ENCODE results near the gene ZFAND4.

DNA sequence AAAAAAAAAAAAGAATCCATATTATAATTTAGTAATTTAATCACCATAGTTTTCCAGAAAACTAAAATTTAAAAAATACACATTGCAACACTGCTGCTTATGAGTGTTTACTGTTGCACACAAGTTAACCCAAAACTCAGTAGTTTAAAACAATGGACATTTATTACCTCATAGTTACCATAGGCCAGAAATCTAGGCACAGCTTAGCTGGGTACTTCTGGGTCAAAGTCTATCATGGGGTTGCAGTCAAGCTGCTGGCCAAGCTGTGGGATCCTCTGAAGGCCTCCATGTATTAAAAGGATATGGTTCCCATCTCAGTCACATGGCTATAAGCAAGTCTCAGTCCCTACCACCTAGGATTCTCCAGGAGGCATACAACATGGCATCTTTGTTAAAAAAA lies 83.6 kb downstream of the ZFAND4 start:
- TF ChIP-seq, protein P1, sequence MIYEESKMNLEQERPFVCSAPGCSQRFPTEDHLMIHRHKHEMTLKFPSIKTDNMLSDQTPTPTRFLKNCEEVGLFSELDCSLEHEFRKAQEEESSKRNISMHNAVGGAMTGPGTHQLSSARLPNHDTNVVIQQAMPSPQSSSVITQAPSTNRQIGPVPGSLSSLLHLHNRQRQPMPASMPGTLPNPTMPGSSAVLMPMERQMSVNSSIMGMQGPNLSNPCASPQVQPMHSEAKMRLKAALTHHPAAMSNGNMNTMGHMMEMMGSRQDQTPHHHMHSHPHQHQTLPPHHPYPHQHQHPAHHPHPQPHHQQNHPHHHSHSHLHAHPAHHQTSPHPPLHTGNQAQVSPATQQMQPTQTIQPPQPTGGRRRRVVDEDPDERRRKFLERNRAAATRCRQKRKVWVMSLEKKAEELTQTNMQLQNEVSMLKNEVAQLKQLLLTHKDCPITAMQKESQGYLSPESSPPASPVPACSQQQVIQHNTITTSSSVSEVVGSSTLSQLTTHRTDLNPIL (CRISPR knock-in tag; IDR thresholded peaks at IDR 0.05; ENCODE audit: low read depth) = no peak
- TF ChIP-seq, protein P2, sequence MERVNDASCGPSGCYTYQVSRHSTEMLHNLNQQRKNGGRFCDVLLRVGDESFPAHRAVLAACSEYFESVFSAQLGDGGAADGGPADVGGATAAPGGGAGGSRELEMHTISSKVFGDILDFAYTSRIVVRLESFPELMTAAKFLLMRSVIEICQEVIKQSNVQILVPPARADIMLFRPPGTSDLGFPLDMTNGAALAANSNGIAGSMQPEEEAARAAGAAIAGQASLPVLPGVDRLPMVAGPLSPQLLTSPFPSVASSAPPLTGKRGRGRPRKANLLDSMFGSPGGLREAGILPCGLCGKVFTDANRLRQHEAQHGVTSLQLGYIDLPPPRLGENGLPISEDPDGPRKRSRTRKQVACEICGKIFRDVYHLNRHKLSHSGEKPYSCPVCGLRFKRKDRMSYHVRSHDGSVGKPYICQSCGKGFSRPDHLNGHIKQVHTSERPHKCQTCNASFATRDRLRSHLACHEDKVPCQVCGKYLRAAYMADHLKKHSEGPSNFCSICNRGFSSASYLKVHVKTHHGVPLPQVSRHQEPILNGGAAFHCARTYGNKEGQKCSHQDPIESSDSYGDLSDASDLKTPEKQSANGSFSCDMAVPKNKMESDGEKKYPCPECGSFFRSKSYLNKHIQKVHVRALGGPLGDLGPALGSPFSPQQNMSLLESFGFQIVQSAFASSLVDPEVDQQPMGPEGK (CRISPR knock-in tag; IDR thresholded peaks at IDR 0.05; ENCODE audit: borderline replicate concordance) = no peak
- TF ChIP-seq GLIS3 (CRISPR knock-in tag; IDR thresholded peaks at IDR 0.05) = no peak
- no peak for TF ChIP-seq ZFP30 (CRISPR knock-in tag; IDR thresholded peaks at IDR 0.05)
- TF ChIP-seq, protein P3, sequence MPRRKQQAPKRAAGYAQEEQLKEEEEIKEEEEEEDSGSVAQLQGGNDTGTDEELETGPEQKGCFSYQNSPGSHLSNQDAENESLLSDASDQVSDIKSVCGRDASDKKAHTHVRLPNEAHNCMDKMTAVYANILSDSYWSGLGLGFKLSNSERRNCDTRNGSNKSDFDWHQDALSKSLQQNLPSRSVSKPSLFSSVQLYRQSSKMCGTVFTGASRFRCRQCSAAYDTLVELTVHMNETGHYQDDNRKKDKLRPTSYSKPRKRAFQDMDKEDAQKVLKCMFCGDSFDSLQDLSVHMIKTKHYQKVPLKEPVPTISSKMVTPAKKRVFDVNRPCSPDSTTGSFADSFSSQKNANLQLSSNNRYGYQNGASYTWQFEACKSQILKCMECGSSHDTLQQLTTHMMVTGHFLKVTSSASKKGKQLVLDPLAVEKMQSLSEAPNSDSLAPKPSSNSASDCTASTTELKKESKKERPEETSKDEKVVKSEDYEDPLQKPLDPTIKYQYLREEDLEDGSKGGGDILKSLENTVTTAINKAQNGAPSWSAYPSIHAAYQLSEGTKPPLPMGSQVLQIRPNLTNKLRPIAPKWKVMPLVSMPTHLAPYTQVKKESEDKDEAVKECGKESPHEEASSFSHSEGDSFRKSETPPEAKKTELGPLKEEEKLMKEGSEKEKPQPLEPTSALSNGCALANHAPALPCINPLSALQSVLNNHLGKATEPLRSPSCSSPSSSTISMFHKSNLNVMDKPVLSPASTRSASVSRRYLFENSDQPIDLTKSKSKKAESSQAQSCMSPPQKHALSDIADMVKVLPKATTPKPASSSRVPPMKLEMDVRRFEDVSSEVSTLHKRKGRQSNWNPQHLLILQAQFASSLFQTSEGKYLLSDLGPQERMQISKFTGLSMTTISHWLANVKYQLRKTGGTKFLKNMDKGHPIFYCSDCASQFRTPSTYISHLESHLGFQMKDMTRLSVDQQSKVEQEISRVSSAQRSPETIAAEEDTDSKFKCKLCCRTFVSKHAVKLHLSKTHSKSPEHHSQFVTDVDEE (CRISPR knock-in tag; IDR thresholded peaks at IDR 0.05) = no peak
- no peak for TF ChIP-seq RARB (CRISPR knock-in tag; IDR thresholded peaks at IDR 0.05)
- no peak for TF ChIP-seq ZNF565 (CRISPR knock-in tag; conservative IDR thresholded peaks at IDR 0.05; ENCODE audit: low read depth)
- TF ChIP-seq OSR1 (CRISPR knock-in tag; IDR thresholded peaks at IDR 0.05) = no peak
- TF ChIP-seq ZNF8 (CRISPR knock-in tag; IDR thresholded peaks at IDR 0.05) = no peak
- no peak for TF ChIP-seq SNAI2 (CRISPR knock-in tag; IDR thresholded peaks at IDR 0.05)
